Suprapubic skin (tissue), 4 donors: ENCODE data around the gene AKAP8. TPM values are rescaled to one million over a fixed set of nuclear protein-coding genes. Genes with fewer than 3 reads are reported as not detected.
"Not testable (repeated sequence)": the region's sequence is repeated elsewhere in the genome, so short reads cannot be mapped to it uniquely, and the experiment has no call there.

ENCODE experiments used
- DNase-seq, 2 donors: peaks; one replicate each; pipeline ENCODE4 v3.0.0-alpha.2; 2019; ENCODE audit warnings: low spot score in 2 of 2
- H3K27ac ChIP-seq: fragments of 200-600 bp; sonication (generic); one replicate; pipeline ENCODE4 v1.5.1; 2019
- H3K27me3 ChIP-seq: fragments of 200-600 bp; sonication (generic); one replicate; pipeline ENCODE4 v1.5.1; 2019
- H3K36me3 ChIP-seq: fragments of 200-600 bp; sonication (generic); one replicate; pipeline ENCODE4 v1.5.1; 2019
- H3K4me1 ChIP-seq: fragments of 200-600 bp; sonication (generic); one replicate; pipeline ENCODE4 v1.5.1; 2019
- H3K4me3 ChIP-seq: fragments of 200-600 bp; sonication (generic); one replicate; pipeline ENCODE4 v1.5.1; 2019; ENCODE audit warnings: mild to moderate bottlenecking
- H3K9me3 ChIP-seq: fragments of 200-600 bp; sonication (generic); one replicate; pipeline ENCODE4 v1.5.1; 2019
- EP300 ChIP-seq: sonication (generic); formaldehyde crosslinking; IDR thresholded peaks from one replicate; pipeline ENCODE4 v1.6.1; 2017; ENCODE audit warnings: antibody characterized with exemption
- POLR2A ChIP-seq, 2 donors: fragments of 450-650 bp; IDR thresholded peaks; one replicate each; pipeline ENCODE4 v1.6.1; 2017; ENCODE audit warnings: antibody characterized with exemption in 2 of 2, mild to moderate bottlenecking in 2 of 2, moderate library complexity in 2 of 2
- POLR2AphosphoS5 ChIP-seq, 3 donors: sonication (generic); formaldehyde crosslinking; IDR thresholded peaks; one replicate each; pipeline ENCODE4 v1.6.1; 2017; ENCODE audit warnings: antibody characterized with exemption in 3 of 3
- WGBS: methylation state at CpG from one replicate; pipeline ENCODE4 v1.1.5; 2018; 5-methylcytosine and 5-hydroxymethylcytosine counted together
- total RNA-seq, 4 donors: library from RNA; depleted of rRNA; stranded (reverse); fragments of >200 nt; gene quantifications; one replicate each; pipeline ENCODE4 v1.1.0, GENCODE V29; 2016
- TF ChIP-seq, protein P1 (sequence below), 2 donors: fragments of 200-600 bp in 1 of 2; fragments of 450-650 bp in 1 of 2; sonication (generic) in 1 of 2; IDR thresholded peaks; one replicate each; pipeline ENCODE4 v1.5.1; 2016 to 2019; ENCODE audit warnings: antibody characterized with exemption in 2 of 2, mild to moderate bottlenecking in 1 of 2, moderate library complexity in 1 of 2

Gene AKAP8
- total RNA-seq, 4 donors from 2014 or later = 25.3 to 77.9 (median 41.6) TPM

DNA sequence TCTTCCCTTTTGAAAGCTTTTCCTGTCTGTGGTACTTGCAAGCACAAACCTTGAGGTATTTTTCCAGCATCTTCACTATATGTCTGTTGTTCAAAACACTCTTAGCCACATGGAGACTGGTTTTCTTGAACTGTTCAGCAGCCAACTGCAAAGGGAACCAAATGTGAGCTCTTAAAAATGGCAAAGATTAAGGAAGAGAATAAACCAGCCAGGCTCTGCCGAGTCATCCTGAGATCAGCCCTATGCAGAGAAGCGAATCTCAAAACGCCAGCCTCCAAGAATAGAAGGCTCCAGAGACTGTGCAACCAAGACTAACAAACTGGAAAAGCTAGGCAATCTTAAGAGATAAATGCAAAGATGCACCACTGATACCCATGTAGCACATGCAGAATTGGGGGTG is 20.7 kb downstream of the AKAP8 start:
- WGBS = 89% methylated on average over 3 of the region's 3 CpGs
- H3K36me3 ChIP-seq = peaks cover 91% of the 10 kb centered on the region
- no peak overlapping the region for H3K27ac ChIP-seq

DNA sequence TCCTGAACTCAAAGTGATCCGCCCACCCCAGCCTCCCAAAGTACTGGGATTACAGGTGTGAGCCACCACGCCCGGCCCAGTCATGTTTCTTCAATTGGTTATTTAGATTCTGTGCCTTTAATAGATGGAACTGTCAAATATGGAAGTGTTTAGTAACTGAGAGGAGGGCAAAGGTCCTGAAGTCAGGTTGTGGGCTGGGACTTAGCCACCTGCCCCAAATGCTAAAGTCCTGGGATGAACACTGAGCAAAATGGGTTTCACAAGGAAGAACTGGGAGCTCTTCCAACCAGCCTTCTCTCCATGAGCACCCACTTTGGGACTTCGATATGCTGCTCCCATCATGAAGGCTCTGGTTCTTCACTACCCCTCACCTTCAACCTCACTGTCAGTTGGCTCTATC is 21.7 kb downstream of the AKAP8 start:
- H3K4me3 ChIP-seq = no peak overlapping the region
- no peaks in the 10 kb centered on the region for H3K9me3 ChIP-seq
- no peaks in the 10 kb centered on the region for H3K27me3 ChIP-seq
- no peak for TF ChIP-seq EP300
- no peak for TF ChIP-seq POLR2AphosphoS5 (IDR thresholded peaks at IDR 0.05)
- TF ChIP-seq, protein P1, sequence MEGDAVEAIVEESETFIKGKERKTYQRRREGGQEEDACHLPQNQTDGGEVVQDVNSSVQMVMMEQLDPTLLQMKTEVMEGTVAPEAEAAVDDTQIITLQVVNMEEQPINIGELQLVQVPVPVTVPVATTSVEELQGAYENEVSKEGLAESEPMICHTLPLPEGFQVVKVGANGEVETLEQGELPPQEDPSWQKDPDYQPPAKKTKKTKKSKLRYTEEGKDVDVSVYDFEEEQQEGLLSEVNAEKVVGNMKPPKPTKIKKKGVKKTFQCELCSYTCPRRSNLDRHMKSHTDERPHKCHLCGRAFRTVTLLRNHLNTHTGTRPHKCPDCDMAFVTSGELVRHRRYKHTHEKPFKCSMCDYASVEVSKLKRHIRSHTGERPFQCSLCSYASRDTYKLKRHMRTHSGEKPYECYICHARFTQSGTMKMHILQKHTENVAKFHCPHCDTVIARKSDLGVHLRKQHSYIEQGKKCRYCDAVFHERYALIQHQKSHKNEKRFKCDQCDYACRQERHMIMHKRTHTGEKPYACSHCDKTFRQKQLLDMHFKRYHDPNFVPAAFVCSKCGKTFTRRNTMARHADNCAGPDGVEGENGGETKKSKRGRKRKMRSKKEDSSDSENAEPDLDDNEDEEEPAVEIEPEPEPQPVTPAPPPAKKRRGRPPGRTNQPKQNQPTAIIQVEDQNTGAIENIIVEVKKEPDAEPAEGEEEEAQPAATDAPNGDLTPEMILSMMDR (IDR thresholded peaks at IDR 0.05) = no peak
- no peak for TF ChIP-seq POLR2A (IDR thresholded peaks at IDR 0.05)
- H3K36me3 ChIP-seq = peaks cover 96% of the 10 kb centered on the region
- WGBS = 91% methylated on average over 4 of the region's 4 CpGs
- no peak overlapping the region for H3K27ac ChIP-seq
- DNase-seq = no peak
- no peaks in the 10 kb centered on the region for H3K4me1 ChIP-seq

More for the DNA sequence above, 20.7 kb downstream of the AKAP8 start:
- no peak for DNase-seq
- Histone ChIP-seq H3K4me1 (no peaks in the 10 kb centered on the region), H3K27me3 (no peaks in the 10 kb centered on the region), H3K9me3 (no peaks in the 10 kb centered on the region), H3K4me3 (no peak overlapping the region)
- TF ChIP-seq, protein P1 (IDR thresholded peaks at IDR 0.05) = no peak
- TF ChIP-seq POLR2A (IDR thresholded peaks at IDR 0.05) (no peak), POLR2AphosphoS5 (IDR thresholded peaks at IDR 0.05) (no peak), EP300 (no peak)

DNA sequence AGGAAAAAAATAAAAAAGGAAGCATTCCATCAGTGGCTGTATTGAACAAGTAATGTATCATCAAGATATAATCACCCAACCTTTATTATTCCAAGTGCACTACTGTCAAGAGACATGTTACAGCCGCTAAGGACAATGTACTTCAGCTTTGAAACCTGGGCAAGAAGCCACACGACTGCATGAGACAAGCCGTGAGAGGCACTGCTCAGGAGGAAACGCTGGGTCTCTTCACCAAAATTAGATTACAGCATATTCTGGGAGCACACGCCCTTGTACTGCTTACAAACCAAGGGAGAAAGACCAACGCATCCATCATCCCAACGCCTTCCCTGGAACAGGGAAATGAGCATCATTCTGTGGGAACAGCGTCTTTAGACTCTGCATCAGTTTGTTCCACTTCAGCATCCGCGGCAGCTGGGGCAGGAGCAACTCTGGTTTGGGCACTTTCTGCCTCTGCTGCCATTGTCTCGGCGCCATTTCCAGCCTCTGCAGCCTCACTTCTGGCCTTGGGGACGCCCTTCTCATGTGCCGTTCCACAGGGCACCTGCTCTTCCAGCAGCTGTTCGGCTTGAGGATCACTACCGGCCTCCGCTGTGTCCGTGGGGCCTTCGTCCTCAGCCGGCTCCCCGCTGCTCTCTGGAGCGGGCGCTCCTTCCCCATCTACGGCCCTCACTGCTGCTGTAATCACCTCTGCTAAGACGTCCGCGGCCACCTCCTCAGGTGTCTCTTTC is 24.9 kb downstream of the AKAP8 start:
- H3K9me3 ChIP-seq = no peaks in the 10 kb centered on the region
- no peaks in the 10 kb centered on the region for H3K27me3 ChIP-seq
- 77% methylated on average over 27 of the region's 27 CpGs for WGBS
- no peak for DNase-seq
- H3K27ac ChIP-seq = no peak overlapping the region
- H3K4me1 ChIP-seq = no peaks in the 10 kb centered on the region
- H3K4me3 ChIP-seq = no peak overlapping the region
- H3K36me3 ChIP-seq = peaks cover 70% of the 10 kb centered on the region
- TF ChIP-seq POLR2A (IDR thresholded peaks at IDR 0.05) = no peak
- no peak for TF ChIP-seq POLR2AphosphoS5 (IDR thresholded peaks at IDR 0.05)
- no peak for TF ChIP-seq EP300
- TF ChIP-seq, protein P1 (IDR thresholded peaks at IDR 0.05) = no peak

DNA sequence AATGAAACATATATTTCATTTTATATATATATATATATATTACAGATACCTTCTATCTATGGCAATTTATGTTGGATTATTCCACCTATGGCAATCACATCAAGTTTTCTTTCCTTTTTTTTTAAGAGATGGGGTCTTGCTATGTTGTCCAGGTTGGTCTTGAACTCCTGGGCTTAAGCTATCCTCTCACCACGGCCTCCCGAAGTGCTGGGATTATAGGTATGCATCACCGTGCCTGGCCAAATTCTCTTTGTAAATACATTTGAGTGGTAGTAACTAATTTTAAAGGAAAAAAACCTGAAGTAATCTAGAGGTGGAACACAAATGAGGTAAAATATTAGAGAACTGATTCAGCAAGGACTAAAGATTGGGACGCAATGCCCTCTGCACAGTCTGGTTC is 25.7 kb downstream of the AKAP8 start:
- Histone ChIP-seq H3K36me3 (peaks cover 62% of the 10 kb centered on the region), H3K4me3 (no peak overlapping the region), H3K27me3 (no peaks in the 10 kb centered on the region), H3K27ac (no peak overlapping the region), H3K9me3 (no peaks in the 10 kb centered on the region), H3K4me1 (no peaks in the 10 kb centered on the region)
- WGBS = 72% methylated on average over 4 of the region's 4 CpGs
- no peak for DNase-seq
- TF ChIP-seq EP300 (no peak), POLR2AphosphoS5 (IDR thresholded peaks at IDR 0.05) (no peak), POLR2A (IDR thresholded peaks at IDR 0.05) (no peak)
- TF ChIP-seq, protein P1 (IDR thresholded peaks at IDR 0.05) = no peak

DNA sequence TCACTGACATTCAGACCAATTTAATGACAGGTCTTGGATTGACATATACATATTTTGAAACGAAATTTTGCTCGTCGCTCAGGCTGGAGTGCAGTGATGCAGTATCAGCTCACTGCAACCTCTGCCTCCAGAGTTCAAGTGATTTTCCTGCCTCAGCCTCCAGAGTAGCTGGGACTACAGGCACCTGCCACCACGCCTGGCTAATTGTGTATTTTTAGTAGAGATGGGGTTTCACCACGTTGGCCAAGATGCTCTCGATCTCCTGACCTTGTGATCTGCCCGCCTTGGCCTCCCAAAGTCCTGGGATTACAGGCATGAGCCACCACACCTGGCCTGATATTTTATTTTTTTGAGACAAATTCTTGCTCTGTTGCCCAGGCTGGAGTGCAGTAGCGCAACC is 27.1 kb downstream of the AKAP8 start:
- not testable (repeated sequence) for H3K4me3 ChIP-seq, H3K4me1 ChIP-seq, H3K27ac ChIP-seq, DNase-seq, H3K9me3 ChIP-seq, H3K27me3 ChIP-seq
- 88% methylated on average over 8 of the region's 8 CpGs for WGBS
- peaks cover 48% of the 10 kb centered on the region for H3K36me3 ChIP-seq

DNA sequence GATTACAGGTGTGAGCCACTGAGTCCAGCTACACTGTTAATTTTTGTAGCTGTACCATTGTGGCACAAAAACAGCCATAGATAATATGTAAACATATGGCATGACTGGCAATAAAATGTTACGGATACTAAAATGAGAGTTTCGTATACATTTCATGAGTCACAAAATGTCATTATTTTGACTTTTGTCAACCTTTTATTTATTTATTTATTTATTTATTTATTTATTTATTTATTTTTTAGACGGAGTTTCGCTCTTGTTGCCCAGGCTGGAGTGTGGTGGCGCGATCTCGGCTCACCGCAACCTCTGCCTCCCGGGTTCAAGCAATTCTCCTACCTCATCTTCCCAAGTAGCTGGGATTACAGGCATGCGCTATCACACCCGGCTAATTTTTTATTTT is 38.3 kb downstream of the AKAP8 start:
- H3K27ac ChIP-seq, H3K4me3 ChIP-seq, H3K4me1 ChIP-seq, DNase-seq, H3K27me3 ChIP-seq, H3K9me3 ChIP-seq: not testable (repeated sequence)
- peaks cover 14% of the 10 kb centered on the region for H3K36me3 ChIP-seq
- 95% methylated on average over 11 of the region's 11 CpGs for WGBS
